HG02798 (cell line): ENCODE measurements around the gene VSTM4.

ENCODE experiments used
- ATAC-seq: cut with Tn5 transposase; IDR thresholded peaks from one replicate; pipeline ENCODE4 v1.9.1; 2021; ENCODE audit warnings: mild to moderate bottlenecking; ENCODE audit not compliant: unreplicated experiment, poor library complexity

VSTM4 gene

DNA sequence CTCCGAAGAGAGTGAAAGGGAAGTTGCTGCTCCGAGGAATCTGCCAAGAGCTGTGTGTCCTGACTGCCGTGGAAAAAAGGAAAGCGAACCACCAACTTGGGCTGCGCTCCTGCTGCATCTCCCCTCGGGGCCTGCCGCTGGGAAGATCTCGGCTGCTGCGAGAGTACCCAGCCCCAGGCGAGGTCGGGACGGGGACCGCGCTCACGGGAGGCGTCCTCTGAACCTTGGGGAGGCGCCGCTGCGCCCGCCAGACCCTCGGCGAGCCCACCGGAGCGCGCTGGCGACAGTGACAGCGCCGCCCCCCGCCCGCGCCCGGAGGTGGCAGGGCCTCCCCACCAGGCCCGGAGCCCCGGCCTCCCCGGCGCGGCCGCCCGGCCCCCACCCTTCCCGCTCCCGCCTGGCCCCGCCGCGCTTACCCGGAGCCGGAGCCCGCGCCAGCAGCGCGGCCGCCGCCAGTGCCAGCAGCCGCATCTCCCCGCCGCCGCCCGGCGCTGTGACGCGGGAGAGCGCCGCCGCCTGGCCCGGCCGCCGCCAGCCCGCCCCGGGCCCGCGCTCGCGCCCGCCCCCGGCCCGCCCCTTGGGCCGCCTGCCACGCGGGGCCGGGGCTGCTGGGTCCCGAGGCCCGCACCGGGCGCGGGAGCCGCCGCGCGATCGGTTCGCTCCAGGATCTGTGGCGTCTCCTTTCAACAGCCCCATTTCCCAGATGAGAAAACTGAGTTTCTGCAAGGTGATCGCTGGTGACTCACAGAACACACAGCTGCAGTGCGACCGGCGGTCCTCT is at the start of gene VSTM4:
Gene VSTM4 (minus strand): TSS at position 508 of the 781 bp plus-strand sequence. CDS start 37 bp downstream, at position 471.
- ATAC-seq = peak; percentile 38

- ATAC-seq = peak; percentile 84
Observed at GRCh38 chr10:49164559-49165188, 49.4 kb upstream of the VSTM4 start.

DNA sequence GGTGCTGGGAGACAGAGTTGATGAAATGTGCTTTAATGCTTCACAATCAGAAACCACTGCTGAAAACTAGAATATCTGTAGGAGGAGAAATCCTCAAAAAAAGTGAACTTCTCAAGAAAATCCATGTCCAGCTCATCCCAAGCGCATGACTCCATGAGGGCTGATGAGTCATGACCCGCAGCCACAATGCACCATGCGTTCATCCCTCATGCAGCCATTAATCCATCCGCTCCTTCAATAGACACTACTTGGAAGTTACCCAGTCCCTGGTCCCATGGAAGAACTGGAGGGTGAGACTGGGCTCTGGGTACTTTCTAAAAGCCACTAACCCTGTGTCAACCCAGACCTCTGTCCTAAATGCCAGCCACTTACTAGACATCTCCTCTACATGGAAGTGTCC is 48.4 kb upstream of the VSTM4 start:
- no peak for ATAC-seq

- no peak for ATAC-seq
Observed at GRCh38 chr10:49162761-49163310, 47.5 kb upstream of the VSTM4 start.

DNA sequence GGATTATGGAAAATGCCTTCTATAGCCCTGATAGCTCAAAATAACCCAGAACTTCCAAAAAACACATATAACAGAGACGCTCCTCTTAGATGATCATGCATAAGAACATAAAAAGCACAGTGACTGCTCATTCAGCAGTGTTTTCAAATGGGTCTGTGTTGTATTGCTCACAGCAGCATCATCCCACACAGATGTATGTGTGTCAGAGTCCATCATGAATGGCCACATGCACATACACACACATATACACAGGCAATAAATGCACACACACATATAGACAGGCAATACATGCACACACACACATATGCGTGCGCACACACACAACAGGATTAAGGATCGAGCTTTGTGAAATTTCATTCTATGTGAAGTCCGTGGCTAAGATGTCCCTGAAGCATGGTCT is 46.7 kb upstream of the VSTM4 start:
- ATAC-seq = no peak

DNA sequence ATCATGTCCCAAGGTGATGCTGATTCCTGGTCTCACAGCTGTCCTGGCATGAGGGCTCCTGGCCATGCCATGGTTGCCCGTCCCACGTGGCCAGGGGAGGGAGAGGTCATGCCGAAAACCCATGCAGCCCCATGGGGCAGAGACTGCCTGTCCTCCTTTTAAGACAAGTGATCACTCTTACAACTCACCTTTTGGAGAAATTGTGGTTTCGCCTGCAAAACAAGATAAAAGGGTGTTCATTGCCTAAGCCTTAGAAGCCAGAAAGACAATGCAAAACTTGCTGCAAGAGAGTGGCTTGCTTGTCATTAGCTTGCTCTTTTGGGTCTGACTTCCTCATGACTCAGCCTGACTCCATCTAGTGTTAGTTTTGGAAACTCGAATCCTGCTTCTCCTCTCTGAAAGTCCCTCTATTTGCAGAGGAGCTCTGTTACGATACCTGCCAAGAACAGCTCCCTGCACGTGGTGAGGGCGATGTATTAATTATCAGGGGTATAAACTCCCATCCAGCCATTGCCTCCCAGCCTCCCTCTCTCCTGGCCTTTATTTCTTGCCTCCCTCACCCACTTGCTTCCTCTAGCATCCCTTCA is 46.2 kb upstream of the VSTM4 start:
- no peak for ATAC-seq

GRCh38 chr10:49160814-49161213 is 45.5 kb upstream of the VSTM4 start:
- ATAC-seq = no peak

DNA sequence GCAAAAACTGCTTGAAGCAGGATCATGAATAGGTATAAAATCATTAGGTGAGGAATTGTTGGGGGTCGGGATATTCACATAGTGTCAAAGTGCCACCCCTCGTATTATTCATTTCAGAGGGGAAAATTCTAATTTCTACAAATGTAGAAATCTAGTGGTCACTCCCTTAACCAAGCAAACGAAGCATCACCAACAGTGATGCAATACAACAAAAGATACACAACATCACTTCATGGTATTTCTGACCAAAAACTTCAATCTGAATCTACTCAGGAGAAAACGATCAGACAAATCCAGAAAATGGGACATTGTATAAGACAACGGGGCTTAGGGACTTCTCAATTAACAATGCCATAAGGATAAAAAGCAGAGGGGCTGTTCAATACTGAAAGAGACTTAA is 44.8 kb upstream of the VSTM4 start:
- no peak for ATAC-seq

DNA sequence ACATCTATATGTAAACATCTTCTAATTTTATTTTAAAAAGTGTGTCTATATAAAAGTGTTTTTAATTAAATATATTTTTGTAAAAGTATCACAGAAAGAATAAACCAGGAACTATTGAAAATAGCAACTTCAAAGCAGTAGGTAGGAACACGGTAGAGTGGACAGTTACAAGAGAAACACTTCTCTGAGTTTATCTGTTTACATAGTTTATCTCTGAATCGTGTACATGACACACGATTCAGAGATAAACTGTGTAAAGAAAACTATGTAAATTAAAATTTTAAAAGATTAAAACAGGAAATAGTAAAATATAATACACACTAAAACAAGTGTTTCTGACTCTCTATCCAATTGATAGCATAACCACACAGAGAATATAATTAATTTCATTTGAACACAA is 43.6 kb upstream of the VSTM4 start:
- ATAC-seq = no peak

- ATAC-seq = no peak
Observed at GRCh38 chr10:49158404-49158803, 43.1 kb upstream of the VSTM4 start.

DNA sequence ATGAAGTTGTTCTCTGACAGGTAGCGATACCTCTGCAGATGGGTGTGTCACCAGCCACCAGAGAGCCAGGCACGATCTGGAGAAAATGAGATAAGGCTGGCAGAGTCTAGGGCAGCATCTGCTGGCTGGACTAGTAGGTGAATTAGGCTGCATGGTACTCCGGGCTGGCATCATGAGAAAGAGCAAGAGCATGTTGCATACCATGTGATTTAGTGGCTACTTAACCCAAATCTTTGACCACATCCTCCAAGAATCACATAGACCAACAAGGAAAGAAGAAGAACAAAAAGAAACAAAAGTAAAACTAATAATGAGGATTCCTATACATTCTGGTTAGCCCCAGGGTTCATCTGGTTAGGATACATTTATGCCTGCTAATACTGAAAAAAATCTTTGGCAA is 41.9 kb upstream of the VSTM4 start:
- ATAC-seq = no peak

- ATAC-seq = no peak
Observed at GRCh38 chr10:49154641-49155040, 39.3 kb upstream of the VSTM4 start.

- ATAC-seq = no peak
Observed at GRCh38 chr10:49153971-49154370, 38.6 kb upstream of the VSTM4 start.

GRCh38 chr10:49153115-49153514 is 37.8 kb upstream of the VSTM4 start:
- no peak for ATAC-seq

DNA sequence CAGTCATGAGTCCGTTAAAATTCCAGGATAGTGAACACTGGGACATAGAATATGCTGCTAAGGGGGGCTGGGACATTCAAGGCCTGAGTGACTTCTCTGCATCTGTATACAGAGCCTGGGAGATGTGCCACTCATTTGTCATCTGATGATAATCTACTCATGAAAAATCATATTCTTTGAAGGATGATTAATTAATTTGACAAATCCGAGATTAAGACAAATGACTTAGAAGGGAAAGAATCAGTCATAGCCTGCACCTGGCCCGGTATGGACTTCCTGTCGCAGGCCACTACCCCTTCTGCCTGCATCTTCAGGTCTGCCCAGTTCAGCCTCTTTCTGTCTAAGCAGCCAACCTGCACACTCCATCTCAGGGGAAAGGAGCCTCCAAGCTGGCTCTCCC is 37.3 kb upstream of the VSTM4 start:
- no peak for ATAC-seq

DNA sequence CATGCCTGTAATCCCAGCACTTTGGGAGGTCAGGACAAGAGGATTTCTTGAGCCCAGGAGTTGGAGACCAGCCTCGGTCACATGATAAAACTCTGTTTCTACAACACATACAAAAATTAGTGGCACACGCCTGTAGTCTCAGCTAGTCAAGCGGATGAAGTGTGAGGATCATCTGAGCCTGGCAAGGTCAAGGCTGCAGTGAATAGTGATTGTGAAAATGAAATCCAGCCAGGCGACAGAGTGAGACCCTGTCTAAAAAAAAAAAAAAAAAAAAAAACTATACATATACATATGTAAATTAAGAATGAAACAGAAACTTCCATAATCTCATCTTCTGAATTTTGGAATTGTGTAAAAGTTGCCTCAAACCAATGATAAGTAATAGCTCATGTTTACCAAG is 36.7 kb upstream of the VSTM4 start:
- no peak for ATAC-seq

- ATAC-seq = no peak
Observed at GRCh38 chr10:49151481-49151880, 36.2 kb upstream of the VSTM4 start.

- no peak for ATAC-seq
Observed at GRCh38 chr10:49151025-49151445, 35.7 kb upstream of the VSTM4 start.

- ATAC-seq = no peak
Observed at GRCh38 chr10:49150426-49150825, 35.1 kb upstream of the VSTM4 start.

DNA sequence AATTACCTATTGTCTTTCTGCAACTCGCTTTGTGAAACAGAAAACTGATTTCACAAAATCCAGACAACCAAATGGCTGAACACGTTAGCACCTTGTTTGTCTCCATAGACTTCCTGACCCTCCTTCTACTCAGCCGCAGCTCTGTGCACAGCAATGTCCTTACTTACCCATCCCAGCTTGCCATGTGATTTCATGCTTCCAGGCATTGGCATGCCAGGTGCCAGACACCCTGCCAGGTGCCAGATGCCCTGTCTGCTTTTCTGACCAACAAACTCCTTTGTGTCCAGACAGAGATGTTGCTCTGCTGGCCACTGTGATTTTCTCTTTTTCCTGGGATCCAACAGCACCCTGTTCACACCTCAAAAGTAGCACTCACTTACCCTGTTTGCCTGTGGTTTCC is 34.6 kb upstream of the VSTM4 start:
- ATAC-seq = no peak

- ATAC-seq = no peak
Observed at GRCh38 chr10:49144058-49144720, 28.9 kb upstream of the VSTM4 start.
